ENCODE results near the gene KLHL35. TPM values are rescaled to one million over a fixed set of nuclear protein-coding genes. Genes with fewer than 3 reads are reported as not detected.

The KLHL35 gene
- total and polyA plus RNA-seq, 2 experiments from 2014 or later = 0.10 to 0.28 TPM

GRCh38 chr11:75426720-75427086 is 6.3 kb downstream of the KLHL35 start:
- H3K4me3 ChIP-seq = no peak overlapping the region
- H3K4me1 Mint-ChIP-seq = peaks cover 21% of the 10 kb centered on the region
- peaks cover 13% of the 10 kb centered on the region for H3K4me1 ChIP-seq (ENCODE audit: insufficient read depth)
- DNase-seq (ENCODE audit: low spot score) (no peak), ATAC-seq (no peak)
- no peak for TF ChIP-seq REST (IDR thresholded peaks at IDR 0.05; ENCODE audit: unreplicated experiment)
- no peak for TF ChIP-seq ETS1 (IDR thresholded peaks at IDR 0.05)
- TF ChIP-seq ZNF331 (CRISPR knock-in tag; IDR thresholded peaks at IDR 0.05; ENCODE audit: low read depth) = no peak
- TF ChIP-seq EZH2phosphoT487 (IDR thresholded peaks at IDR 0.05; ENCODE audit: unreplicated experiment) = no peak
- TF ChIP-seq POLR2AphosphoS5 (IDR thresholded peaks at IDR 0.05; ENCODE audit: low read depth) = no peak
- TF ChIP-seq EZH2 (IDR thresholded peaks at IDR 0.05; ENCODE audit: low read depth, unreplicated experiment) = no peak
- TF ChIP-seq CREB1 (CRISPR knock-in tag; IDR thresholded peaks at IDR 0.05; ENCODE audit: low read depth) = no peak
- TF ChIP-seq ZNF114 (CRISPR knock-in tag; IDR thresholded peaks at IDR 0.05) = no peak
- TF ChIP-seq JUNB (IDR thresholded peaks at IDR 0.05; ENCODE audit: unreplicated experiment) = no peak
- TF ChIP-seq NANOG (IDR thresholded peaks at IDR 0.05; ENCODE audit: borderline replicate concordance) = no peak
- TF ChIP-seq ZNF462 (CRISPR knock-in tag; IDR thresholded peaks at IDR 0.05) = no peak
- TF ChIP-seq CTCF (conservative IDR thresholded peaks at IDR 0.05; ENCODE audit: low read depth in 2 of 2) = no peak
- TF ChIP-seq STAT1 (IDR thresholded peaks at IDR 0.05; ENCODE audit: unreplicated experiment) = no peak
- H2AFZ ChIP-seq = no peak overlapping the region
- H3K36me3 Mint-ChIP-seq (ENCODE audit: low read depth) = peaks cover 28% of the 10 kb centered on the region
- no peak overlapping the region for H3K27ac Mint-ChIP-seq
- no peaks in the 10 kb centered on the region for H3K36me3 ChIP-seq (ENCODE audit: insufficient read depth)
- H4K20me1 ChIP-seq (replicated peaks; ENCODE audit: insufficient read depth) = no peaks in the 10 kb centered on the region; the same call in 1 of the 2 replicates
- peaks cover 21% of the 10 kb centered on the region for H3K9me3 Mint-ChIP-seq
- H3K9me2 ChIP-seq (ENCODE audit: insufficient read depth) = no peaks in the 10 kb centered on the region
- H3K27me3 ChIP-seq (ENCODE audit: insufficient read depth) = peaks cover 48% of the 10 kb centered on the region
- H3F3A ChIP-seq (replicated peaks; ENCODE audit: low read depth) = peaks cover 6% of the 10 kb centered on the region; the same call in 1 of the 2 replicates
- H3K4me3 Mint-ChIP-seq = no peak overlapping the region
- no peaks in the 10 kb centered on the region for H3K79me2 ChIP-seq (replicated peaks; ENCODE audit: insufficient read depth)
- H3K27me3 Mint-ChIP-seq (ENCODE audit: insufficient read depth, low read depth, poor library complexity) = peaks cover 46% of the 10 kb centered on the region
- H3K4me2 ChIP-seq = no peak overlapping the region
- H3K27ac ChIP-seq (ENCODE audit: low read depth) = no peak overlapping the region

All from GM23338 (cell line).